ENCODE data around the gene LGALS9C. TPM values are rescaled to one million over a fixed set of nuclear protein-coding genes. Genes with fewer than 3 reads are reported as not detected.
"Not testable (repeated sequence)": the region's sequence is repeated elsewhere in the genome, so short reads cannot be mapped to it uniquely, and the experiment has no call there.

The LGALS9C gene
- total RNA-seq, 1 donor from 2014 or later = 2.7 TPM

DNA sequence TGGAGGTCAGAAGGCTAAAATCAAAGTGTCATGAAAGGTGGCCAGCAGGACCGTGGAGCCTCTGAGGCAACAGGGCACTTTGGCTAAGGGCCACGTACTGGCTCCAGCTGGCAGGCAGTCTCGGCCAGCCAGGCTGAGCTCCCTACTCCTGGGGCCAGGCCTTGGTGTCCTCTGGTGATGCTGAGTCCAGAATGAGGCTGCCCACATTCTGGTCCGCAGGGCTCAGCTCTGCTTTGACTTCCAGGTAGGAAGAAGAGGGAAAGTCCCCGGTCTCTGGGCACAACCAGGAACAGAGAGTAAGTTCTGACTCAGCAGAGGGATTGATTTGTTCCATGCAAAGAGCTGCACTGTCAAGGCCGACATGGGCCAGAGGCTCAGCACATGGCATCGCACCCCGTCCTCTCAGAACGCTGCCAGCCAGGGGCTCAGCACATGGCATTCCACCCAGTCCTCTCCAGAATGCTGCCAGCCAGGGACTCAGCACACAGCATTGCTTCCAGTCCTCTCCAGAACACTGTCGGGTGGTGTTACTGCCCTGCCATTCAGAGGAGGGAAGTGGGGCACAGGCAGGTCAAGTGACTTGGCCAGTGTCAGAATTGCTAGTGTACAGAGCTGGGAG, 2.5 kb downstream of the LGALS9C start:
- DNase-seq = not testable (repeated sequence)

DNA sequence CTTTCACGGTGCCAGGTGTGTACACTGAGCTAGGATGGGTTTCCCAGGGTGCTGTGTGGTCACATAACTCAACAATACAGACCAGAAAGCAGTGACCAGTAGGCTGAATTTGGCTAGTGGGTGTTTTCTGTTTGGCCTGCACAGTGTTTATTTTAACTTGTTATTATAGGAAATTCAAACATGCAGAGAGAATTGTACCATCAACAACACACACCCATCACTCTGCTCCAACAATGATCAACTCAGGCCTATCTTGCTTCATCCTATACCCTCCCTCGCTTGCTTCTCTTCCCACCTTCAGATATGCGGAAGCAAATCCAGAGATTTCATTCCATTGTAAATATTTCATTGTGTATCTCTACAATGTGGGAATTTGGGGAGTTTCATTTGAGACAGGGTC, 5.2 kb downstream of the LGALS9C start:
- DNase-seq = not testable (repeated sequence)

DNA sequence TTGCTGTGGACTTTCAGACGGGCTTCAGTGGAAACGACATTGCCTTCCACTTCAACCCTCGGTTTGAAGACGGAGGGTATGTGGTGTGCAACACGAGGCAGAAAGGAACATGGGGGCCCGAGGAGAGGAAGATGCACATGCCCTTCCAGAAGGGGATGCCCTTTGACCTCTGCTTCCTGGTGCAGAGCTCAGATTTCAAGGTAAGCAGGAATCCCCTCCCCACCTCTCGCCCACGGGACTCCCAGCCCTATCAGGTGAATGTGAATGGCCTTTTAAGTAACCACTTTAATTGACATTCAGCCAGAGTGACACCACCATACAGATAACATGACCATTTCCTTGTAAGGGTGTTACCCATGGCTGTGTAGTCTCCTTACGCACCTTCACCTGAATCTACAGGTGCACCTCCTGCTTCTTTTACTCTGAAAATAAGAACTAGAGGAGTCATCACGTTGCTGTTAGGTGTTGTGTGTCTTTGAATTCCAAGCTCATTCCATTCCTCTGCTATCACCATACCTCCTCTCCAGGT, 9.4 kb downstream of the LGALS9C start:
- not testable (repeated sequence) for DNase-seq

DNA sequence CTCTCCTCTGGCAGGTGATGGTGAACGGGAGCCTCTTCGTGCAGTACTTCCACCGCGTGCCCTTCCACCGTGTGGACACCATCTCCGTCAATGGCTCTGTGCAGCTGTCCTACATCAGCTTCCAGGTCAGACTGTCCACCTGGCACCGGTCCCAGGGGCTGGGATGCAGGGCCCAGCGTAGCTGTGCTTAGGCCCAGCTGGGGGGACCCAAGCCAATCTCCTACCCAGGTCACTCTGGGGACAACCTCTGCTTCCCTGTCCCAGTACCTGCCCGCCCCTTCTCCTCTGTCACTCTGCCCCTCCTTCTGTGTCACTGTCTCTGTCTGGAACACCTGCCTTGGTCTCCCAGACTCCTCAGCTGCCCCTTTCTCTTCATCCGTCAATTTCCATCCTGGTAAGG, 11.0 kb downstream of the LGALS9C start:
- DNase-seq = not testable (repeated sequence)

- not testable (repeated sequence) for DNase-seq
Observed at GRCh38 chr17:18488622-18489021, 12.0 kb downstream of the LGALS9C start.

DNA sequence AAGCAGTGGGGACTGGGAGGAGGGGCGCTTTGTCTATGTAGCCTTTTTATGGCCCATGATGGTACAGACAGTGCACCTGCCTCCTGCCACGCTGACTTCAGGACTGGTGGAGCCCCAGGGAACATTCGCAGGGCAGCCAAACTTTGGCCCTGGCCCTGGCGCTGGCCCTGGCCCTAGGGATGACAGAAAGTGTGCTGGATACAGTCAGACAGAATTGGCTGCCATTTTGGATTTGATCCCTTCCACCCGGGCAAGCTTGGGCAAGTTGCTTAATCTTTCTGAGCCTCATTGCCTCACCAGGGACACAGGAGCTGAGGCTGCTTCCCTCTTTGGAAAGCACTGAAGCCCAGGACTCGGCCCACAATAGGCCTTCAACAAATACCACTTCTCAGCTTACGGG, 13.4 kb downstream of the LGALS9C start:
- DNase-seq = not testable (repeated sequence)

DNA sequence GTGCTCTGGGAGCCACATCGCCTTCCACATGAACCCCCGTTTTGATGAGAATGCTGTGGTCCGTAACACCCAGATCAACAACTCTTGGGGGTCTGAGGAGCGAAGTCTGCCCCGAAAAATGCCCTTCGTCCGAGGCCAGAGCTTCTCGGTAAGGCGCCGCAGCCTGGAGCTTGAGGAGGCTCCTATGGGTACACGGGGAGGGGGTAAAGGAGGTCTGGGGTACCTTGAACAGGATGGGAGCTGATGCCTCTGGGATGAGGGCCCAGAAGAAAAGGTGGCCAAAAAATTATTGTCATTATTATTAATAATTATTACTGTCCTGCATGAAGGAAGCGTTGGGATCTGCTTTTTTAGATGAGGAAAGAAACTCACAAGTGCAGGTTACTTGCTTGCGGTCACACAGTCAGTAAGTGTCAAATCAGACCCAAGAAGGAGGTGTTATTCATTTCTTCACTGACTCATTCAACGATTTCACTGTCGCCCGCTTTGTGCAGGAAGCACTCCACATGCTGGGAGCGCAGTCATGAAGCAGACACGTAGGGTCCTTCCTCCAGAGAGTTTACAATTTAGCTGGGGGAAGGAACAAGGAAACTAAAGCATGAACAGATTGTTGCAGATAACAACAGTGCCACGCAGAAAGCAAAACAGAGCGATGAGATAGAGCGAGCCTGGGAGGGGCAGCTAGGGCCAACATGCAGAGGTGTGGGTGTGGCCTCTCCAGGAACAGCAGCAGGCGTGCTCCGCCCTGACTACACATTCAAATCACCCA, 16.3 kb downstream of the LGALS9C start:
- DNase-seq = not testable (repeated sequence)

- not testable (repeated sequence) for DNase-seq
Observed at GRCh38 chr17:18494250-18494768, 17.7 kb downstream of the LGALS9C start.

DNA sequence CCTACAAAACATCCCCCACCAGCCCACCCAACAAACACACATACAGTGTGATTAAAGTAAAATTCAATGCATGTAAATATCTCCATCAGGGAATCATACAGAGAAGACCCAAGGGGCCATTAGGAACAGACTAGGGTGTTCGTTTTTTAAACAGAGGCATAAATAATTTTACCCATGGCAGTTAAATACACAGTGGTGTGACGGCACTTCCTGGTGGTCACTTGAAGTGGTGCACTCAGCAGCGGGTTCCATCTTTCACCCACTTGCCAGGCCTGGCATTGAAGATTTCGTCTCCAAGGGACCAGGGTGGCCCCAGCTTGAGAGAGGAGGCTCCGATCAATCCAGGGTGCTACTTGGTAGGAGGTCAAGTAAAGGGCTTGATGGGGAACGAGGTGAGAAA, 20.5 kb downstream of the LGALS9C start:
- not testable (repeated sequence) for DNase-seq

DNA sequence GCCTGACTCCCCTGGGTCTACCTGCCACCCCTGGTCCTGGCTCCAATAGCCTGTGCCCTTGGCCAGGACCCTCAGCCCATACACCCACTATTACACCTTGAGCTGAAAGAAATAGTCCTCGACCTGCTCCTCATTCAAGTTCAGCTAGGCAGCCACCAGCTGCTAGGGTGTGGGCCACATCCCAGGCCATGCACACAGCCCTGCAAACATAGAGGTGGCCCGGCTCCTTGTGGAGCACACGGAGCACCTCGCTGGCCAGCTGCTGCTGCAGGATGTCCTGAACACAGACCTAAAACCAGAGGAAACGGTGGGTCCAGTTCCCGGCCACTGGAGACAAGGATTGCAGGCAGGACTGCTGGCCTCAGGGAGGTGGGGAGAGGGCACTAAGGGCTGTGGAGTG, 22.5 kb downstream of the LGALS9C start:
- DNase-seq = not testable (repeated sequence)

DNA sequence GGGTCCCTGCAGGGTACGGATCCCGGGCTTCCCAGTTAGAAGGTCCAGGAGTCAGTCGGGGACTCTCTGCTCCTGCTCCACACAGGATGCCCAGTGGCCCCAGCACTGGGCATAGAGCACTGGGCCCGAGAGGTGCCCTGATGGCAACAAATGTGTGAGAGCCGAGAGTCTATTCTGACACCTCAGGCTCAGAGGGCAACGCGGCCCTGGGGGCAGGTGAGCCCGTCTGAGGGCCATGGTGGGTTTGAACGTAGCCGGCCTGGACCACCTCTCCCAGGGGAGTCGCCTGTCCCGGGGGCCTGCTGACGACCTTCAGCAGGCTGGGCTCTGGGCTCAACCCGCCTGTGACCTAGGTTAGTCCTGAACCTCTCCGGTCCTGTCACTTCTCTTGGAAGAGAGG, 23.2 kb downstream of the LGALS9C start:
- DNase-seq = not testable (repeated sequence)

- not testable (repeated sequence) for DNase-seq
Observed at GRCh38 chr17:18500281-18500680, 23.7 kb downstream of the LGALS9C start.

- not testable (repeated sequence) for DNase-seq
Observed at GRCh38 chr17:18500816-18501215, 24.2 kb downstream of the LGALS9C start.

- DNase-seq = not testable (repeated sequence)
Observed at GRCh38 chr17:18503221-18503620, 26.6 kb downstream of the LGALS9C start.

GRCh38 chr17:18507729-18508128, 31.1 kb downstream of the LGALS9C start:
- not testable (repeated sequence) for DNase-seq

DNA sequence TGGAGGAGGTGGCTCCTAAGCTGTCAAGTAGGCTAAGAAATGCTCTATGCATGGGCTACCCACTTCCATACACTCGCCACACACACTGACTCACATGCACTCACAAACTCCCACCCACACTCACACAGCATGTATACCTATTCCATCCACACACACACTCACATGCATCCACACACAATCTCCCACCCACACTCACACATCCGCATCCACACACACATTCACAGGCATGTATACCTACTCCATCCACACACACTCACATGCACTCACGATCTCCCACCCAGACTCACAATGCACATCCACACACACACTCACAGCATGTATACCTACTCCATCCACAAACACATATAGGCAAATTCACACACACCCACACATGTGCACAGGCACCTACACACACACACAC, 32.1 kb downstream of the LGALS9C start:
- not testable (repeated sequence) for DNase-seq

DNA sequence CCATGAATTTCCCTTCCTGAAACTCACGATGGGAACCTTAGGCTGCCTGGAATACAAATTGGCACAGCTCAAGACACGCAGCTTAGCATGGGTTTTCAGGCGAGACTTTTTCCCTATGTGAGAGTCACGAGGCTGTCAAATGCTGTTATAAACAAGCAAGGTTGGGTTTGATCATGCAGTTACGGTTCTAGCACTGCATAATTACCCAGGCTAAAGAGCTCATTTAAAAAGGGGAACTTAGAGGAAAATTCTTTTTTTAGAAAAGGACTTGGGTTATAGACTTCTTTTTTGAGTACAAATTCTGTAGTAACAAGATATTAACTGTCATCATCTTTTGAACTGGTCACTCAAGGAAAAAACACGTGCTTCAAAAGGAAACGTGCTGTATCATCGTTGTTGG, 44.5 kb downstream of the LGALS9C start:
- DNase-seq = not testable (repeated sequence)

GRCh38 chr17:18525015-18525414, 48.4 kb downstream of the LGALS9C start:
- not testable (repeated sequence) for DNase-seq

GRCh38 chr17:18526168-18526800, 49.7 kb downstream of the LGALS9C start:
- DNase-seq = not testable (repeated sequence)

- not testable (repeated sequence) for DNase-seq
Observed at GRCh38 chr17:18527354-18527753, 50.8 kb downstream of the LGALS9C start.

DNA sequence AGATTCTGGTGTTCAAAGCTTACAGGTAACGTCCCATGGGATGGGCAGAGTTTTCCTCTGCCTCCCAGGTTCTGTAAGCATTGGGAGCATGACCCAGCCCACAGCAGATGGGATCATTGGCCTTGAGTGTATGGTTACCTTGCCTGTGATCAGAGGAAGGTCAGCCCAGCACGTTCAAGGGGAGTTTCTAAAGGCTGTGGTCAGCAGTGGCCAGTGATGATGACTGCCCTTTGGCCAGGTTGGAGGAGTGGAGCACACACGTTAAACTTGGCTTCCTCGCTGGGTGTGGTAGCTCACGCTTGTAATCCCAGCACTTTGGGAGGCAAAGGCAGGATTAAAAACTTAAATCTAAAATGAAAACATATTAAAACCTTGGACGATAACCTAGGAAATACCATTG, 51.8 kb downstream of the LGALS9C start:
- not testable (repeated sequence) for DNase-seq

DNA sequence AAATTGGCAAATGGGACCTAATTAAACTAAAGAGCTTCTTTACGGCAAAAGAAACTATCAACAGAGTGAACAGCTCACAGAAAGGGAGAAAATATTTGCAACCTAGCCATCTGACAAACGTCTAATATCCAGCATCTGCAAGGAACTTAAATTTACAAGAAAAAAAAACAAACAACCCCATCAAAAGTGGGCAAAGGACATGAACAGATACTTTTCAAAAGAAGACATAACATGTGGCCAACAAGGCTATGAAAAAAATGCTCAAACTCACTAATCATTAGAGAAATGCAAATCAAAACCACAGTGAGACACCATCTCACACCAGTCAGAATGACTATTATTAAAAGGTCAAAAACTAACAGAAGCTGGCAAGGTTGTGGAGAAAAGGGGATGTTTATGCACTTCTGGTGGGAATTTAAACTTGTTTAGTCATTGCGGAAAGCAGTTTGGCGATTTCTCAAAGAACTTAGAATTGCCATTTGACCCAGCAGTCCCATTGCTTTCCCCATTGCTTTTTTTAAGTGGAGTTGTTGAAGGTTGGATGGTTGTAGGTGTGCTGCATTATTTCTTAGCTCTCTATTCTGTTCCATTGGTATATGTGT, 52.4 kb downstream of the LGALS9C start:
- DNase-seq = not testable (repeated sequence)
